ENCODE data around the gene PCYT2. TPM values are rescaled to one million over a fixed set of nuclear protein-coding genes. Genes with fewer than 3 reads are reported as not detected.

The PCYT2 gene
- total and polyA plus RNA-seq, 9 of the 15 experiments (the other 6 are each of a cell fraction or from before 2014, with no cell fraction given), result 0.92 to 134 (median 82.5) TPM

- TF ChIP-seq MXD1 (CRISPR knock-in tag; IDR thresholded peaks at IDR 0.05; ENCODE audit: borderline replicate concordance, poor library complexity, severe bottlenecking) (peak; percentile 82), SMAD4 (CRISPR knock-in tag; conservative IDR thresholded peaks at IDR 0.05) (peak; percentile 97), PHF8 (IDR thresholded peaks at IDR 0.05; ENCODE audit: borderline replicate concordance, low read length) (peak; percentile 80; the same call in 1 of the 2 replicates), CHD1 (IDR thresholded peaks at IDR 0.05; ENCODE audit: low read length) (no peak), ZNF212 (CRISPR knock-in tag; IDR thresholded peaks at IDR 0.05) (no peak; the same call in 1 of the 2 replicates), OTX1 (CRISPR knock-in tag; IDR thresholded peaks at IDR 0.05) (peak; percentile 99), XRCC3 (IDR thresholded peaks at IDR 0.05) (no peak), NFE2 (IDR thresholded peaks at IDR 0.05; ENCODE audit: low read depth) (no peak), PHTF2 (CRISPR knock-in tag; IDR thresholded peaks at IDR 0.05) (no peak), ZNF143 (CRISPR knock-in tag; IDR thresholded peaks at IDR 0.05) (no peak), CBX2 (IDR thresholded peaks at IDR 0.05; ENCODE audit: insufficient read depth, low read length, poor library complexity, severe bottlenecking) (no peak), RAD51 (IDR thresholded peaks at IDR 0.05; ENCODE audit: borderline replicate concordance, low read depth) (no peak), CLOCK (CRISPR knock-in tag; IDR thresholded peaks at IDR 0.05; ENCODE audit: borderline replicate concordance) (peak; percentile 85; the same call in 1 of the 2 replicates), XRCC5 (IDR thresholded peaks at IDR 0.05; ENCODE audit: low read depth, low read length) (peak; percentile 88), CTCF (IDR thresholded peaks at IDR 0.05 in 2 of 3, conservative IDR thresholded peaks at IDR 0.05 in 1 of 3; ENCODE audit: insufficient read depth in 2 of 3, low read depth in 1 of 3, low read length in 3 of 3) (no peak), SIX5 (IDR thresholded peaks at IDR 0.05; ENCODE audit: borderline replicate concordance in 1 of 2, insufficient read depth in 1 of 2, low read depth in 1 of 2, low read length in 2 of 2) (no peak; a peak in 1 of 4 replicates)
- TF ChIP-seq, protein P1, sequence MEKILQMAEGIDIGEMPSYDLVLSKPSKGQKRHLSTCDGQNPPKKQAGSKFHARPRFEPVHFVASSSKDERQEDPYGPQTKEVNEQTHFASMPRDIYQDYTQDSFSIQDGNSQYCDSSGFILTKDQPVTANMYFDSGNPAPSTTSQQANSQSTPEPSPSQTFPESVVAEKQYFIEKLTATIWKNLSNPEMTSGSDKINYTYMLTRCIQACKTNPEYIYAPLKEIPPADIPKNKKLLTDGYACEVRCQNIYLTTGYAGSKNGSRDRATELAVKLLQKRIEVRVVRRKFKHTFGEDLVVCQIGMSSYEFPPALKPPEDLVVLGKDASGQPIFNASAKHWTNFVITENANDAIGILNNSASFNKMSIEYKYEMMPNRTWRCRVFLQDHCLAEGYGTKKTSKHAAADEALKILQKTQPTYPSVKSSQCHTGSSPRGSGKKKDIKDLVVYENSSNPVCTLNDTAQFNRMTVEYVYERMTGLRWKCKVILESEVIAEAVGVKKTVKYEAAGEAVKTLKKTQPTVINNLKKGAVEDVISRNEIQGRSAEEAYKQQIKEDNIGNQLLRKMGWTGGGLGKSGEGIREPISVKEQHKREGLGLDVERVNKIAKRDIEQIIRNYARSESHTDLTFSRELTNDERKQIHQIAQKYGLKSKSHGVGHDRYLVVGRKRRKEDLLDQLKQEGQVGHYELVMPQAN (IDR thresholded peaks at IDR 0.05; ENCODE audit: borderline replicate concordance), result peak; percentile 97
Observed at GRCh38 chr17:81860756-81861568, 50.2 kb downstream of the PCYT2 start (continued).
